Measurements from ENCODE around the gene MASP2. TPM values are rescaled to one million over a fixed set of nuclear protein-coding genes. Genes with fewer than 3 reads are reported as not detected.
"Not testable (repeated sequence)": the region's sequence is repeated elsewhere in the genome, so short reads cannot be mapped to it uniquely, and the experiment has no call there.

MASP2 gene
- total RNA-seq, 2 experiments from 2014 or later = not detected

- Mint-ChIP-seq H3K4me3 (no peak overlapping the region), H3K36me3 (ENCODE audit: low read depth) (no peaks in the 10 kb centered on the region), H3K27me3 (no peaks in the 10 kb centered on the region), H3K9me3 (no peaks in the 10 kb centered on the region), H3K27ac (no peak overlapping the region), H3K4me1 (ENCODE audit: low read depth) (no peaks in the 10 kb centered on the region)
- CTCF ChIA-PET = no interaction called here
- ATAC-seq = no peak
- no peak for TF ChIP-seq CTCF (IDR thresholded peaks at IDR 0.05)
- intact Hi-C loops (cut with micrococcal nuclease) = no loop called here
- POLR2A ChIA-PET = interaction anchor here (0.8 to 1.3 kb wide), 2 partner anchors 13 to 14 kb away, joined by 3 to 5 read pairs; no protein-coding TSS in a partner anchor
- DNase-seq = no peak
Observed at GRCh38 chr1:11044086-11044848, 2.8 kb downstream of the MASP2 start.

DNA sequence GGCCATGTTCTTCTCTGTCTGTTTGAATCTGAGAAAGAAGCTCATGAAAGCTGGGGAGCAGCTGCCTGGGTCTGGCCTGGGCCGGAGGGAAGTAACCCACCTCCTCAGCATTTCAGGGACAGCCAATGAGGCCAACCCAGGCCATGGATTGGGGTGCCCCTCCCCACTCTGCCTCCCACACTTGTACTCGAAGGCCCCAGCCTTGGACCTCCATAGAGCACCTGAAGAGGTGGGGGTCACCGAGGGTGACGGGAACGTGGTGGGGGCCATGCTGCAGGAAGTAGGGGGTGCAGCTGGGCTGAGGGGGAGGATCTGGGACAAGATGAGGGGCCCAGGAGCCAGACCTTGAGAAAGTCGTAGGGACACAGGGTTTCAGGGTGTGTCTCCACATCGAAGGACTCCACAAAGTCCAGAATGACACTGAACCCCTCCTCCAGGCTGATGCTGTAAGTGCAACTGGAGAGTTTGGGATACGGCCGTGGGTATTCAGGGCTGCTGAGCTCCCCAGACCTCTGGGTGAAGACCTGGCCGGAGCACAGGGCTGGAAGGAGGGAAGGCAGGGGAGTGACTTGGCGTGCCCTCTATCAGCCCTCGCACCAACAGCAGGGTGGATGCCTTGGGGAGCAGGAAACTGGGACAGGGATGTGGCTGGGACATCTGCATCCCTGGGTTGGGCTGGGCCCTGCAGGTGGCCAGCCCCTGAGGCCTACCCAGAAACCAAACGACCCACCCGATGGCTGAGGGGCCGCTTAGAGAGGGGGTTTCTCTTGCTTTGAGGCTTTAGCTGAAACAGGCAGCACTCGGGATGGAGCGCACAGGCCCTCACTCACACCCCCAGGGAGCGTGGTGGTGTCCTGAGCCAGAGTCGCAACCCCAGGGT is 3.8 kb downstream of the MASP2 start:
- Mint-ChIP-seq H3K9me3 (no peaks in the 10 kb centered on the region), H3K27ac (no peak overlapping the region), H3K4me3 (no peak overlapping the region), H3K27me3 (no peaks in the 10 kb centered on the region), H3K4me1 (ENCODE audit: low read depth) (no peaks in the 10 kb centered on the region), H3K36me3 (ENCODE audit: low read depth) (no peaks in the 10 kb centered on the region)
- ATAC-seq (no peak), DNase-seq (no peak)
- TF ChIP-seq CTCF (IDR thresholded peaks at IDR 0.05) = no peak
- CTCF ChIA-PET = no interaction called here
- POLR2A ChIA-PET = interaction anchor here (0.8 to 1.5 kb wide), 4 partner anchors 13 to 56 kb away, joined by 3 to 5 read pairs (median 4); partner anchors contain the start of gene EXOSC10
- intact Hi-C loops (cut with micrococcal nuclease) = no loop called here

GRCh38 chr1:11042065-11042464 is 5.0 kb downstream of the MASP2 start:
- Mint-ChIP-seq H3K9me3 (no peaks in the 10 kb centered on the region), H3K36me3 (ENCODE audit: low read depth) (no peaks in the 10 kb centered on the region), H3K27me3 (peaks cover 2% of the 10 kb centered on the region), H3K4me1 (ENCODE audit: low read depth) (peaks cover 5% of the 10 kb centered on the region), H3K4me3 (no peak overlapping the region), H3K27ac (no peak overlapping the region)
- no peak for TF ChIP-seq CTCF (IDR thresholded peaks at IDR 0.05)
- ATAC-seq (no peak), DNase-seq (no peak)
- ChIA-PET CTCF (interaction anchor here (0.7 kb wide), 1 partner anchor 803 kb away, joined by 4 read pairs; no protein-coding TSS in a partner anchor), POLR2A (interaction anchor here (1.4 to 1.5 kb wide), 2 partner anchors 19 to 58 kb away, joined by 3 to 5 read pairs; partner anchors contain the start of gene EXOSC10)
- intact Hi-C loops (cut with micrococcal nuclease) = no loop called here

DNA sequence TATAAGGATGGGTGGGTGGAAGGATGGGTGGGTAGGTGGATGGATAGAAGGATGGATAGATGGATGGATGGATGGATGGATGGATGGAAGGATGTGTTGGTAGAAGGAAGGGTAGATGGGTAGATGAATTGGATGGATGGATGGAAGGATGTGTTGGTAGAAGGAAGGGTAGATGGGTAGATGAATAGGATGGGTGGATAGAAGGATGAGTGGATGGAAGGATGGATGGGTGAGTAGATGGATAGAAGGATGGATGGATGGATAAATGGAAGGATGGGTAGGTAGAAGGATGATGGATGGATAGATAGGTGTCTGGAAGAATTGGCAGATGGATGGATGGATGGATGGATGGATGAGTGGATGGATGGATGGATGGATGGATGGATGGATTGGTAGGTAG is 6.0 kb downstream of the MASP2 start:
- DNase-seq (no peak), ATAC-seq (no peak)
- no peaks in the 10 kb centered on the region for H3K36me3 Mint-ChIP-seq (ENCODE audit: low read depth)
- no peak overlapping the region for H3K27ac Mint-ChIP-seq
- ChIA-PET POLR2A (no interaction called here), CTCF (no interaction called here)
- peaks cover 5% of the 10 kb centered on the region for H3K4me1 Mint-ChIP-seq (ENCODE audit: low read depth)
- H3K4me3 Mint-ChIP-seq = no peak overlapping the region
- H3K27me3 Mint-ChIP-seq = peaks cover 2% of the 10 kb centered on the region
- intact Hi-C loops (cut with micrococcal nuclease) = no loop called here
- H3K9me3 Mint-ChIP-seq = no peaks in the 10 kb centered on the region
- no peak for TF ChIP-seq CTCF (IDR thresholded peaks at IDR 0.05)

GRCh38 chr1:11040105-11040429 is 7.0 kb downstream of the MASP2 start:
- DNase-seq; H3K27ac Mint-ChIP-seq; ATAC-seq; H3K36me3 Mint-ChIP-seq (ENCODE audit: low read depth); intact Hi-C loops (cut with micrococcal nuclease); H3K4me3 Mint-ChIP-seq; H3K4me1 Mint-ChIP-seq (ENCODE audit: low read depth); H3K27me3 Mint-ChIP-seq; H3K9me3 Mint-ChIP-seq; POLR2A ChIA-PET: not testable (repeated sequence)
- CTCF ChIA-PET = interaction anchor here (0.6 kb wide), 1 partner anchor 223 kb away, joined by 3 read pairs; no protein-coding TSS in a partner anchor
